NT2/D1 (cell line): Measurements from ENCODE around the gene MAU2.

Experiments
- SUZ12 ChIP-seq: IDR thresholded peaks from 2 replicates; pipeline ENCODE4 v1.6.1; 2011; ENCODE audit not compliant: insufficient read length, insufficient read depth; ENCODE audit errors: extremely low read depth
- YY1 ChIP-seq: IDR thresholded peaks from 2 replicates; pipeline ENCODE4 v1.6.1; 2011; ENCODE audit not compliant: insufficient read length, insufficient read depth
- ZNF274 ChIP-seq: IDR thresholded peaks from 2 replicates; pipeline ENCODE4 v1.6.1; 2011; ENCODE audit warnings: mild to moderate bottlenecking, low read depth, low read length

- TF ChIP-seq ZNF274: no peak
- no peak for TF ChIP-seq YY1
- no peak for TF ChIP-seq SUZ12
These were observed 36.4 kb downstream of the MAU2 start for GRCh38 chr19:19356901-19357566.
